HL-60 (cell line): ENCODE data around the gene TBC1D30.

Experiments used
- CTCF ChIP-seq: IDR thresholded peaks from one replicate; pipeline ENCODE4 v1.5.1; 2011; ENCODE audit warnings: low read length, control low read depth, inconsistent platforms; ENCODE audit not compliant: insufficient read depth
- SPI1 ChIP-seq: IDR thresholded peaks from 2 replicates; pipeline ENCODE4 v1.6.1; 2012; ENCODE audit warnings: low read depth, mild to moderate bottlenecking, borderline replicate concordance
- TF ChIP-seq, protein P1 (sequence below): IDR thresholded peaks from 2 replicates; pipeline ENCODE4 v1.6.1; 2012; ENCODE audit warnings: low read depth; ENCODE audit not compliant: insufficient replicate concordance

- TF ChIP-seq CTCF: no peak
- no peak for TF ChIP-seq SPI1
- TF ChIP-seq, protein P1, sequence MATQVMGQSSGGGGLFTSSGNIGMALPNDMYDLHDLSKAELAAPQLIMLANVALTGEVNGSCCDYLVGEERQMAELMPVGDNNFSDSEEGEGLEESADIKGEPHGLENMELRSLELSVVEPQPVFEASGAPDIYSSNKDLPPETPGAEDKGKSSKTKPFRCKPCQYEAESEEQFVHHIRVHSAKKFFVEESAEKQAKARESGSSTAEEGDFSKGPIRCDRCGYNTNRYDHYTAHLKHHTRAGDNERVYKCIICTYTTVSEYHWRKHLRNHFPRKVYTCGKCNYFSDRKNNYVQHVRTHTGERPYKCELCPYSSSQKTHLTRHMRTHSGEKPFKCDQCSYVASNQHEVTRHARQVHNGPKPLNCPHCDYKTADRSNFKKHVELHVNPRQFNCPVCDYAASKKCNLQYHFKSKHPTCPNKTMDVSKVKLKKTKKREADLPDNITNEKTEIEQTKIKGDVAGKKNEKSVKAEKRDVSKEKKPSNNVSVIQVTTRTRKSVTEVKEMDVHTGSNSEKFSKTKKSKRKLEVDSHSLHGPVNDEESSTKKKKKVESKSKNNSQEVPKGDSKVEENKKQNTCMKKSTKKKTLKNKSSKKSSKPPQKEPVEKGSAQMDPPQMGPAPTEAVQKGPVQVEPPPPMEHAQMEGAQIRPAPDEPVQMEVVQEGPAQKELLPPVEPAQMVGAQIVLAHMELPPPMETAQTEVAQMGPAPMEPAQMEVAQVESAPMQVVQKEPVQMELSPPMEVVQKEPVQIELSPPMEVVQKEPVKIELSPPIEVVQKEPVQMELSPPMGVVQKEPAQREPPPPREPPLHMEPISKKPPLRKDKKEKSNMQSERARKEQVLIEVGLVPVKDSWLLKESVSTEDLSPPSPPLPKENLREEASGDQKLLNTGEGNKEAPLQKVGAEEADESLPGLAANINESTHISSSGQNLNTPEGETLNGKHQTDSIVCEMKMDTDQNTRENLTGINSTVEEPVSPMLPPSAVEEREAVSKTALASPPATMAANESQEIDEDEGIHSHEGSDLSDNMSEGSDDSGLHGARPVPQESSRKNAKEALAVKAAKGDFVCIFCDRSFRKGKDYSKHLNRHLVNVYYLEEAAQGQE: no peak
Measured at GRCh38 chr12:64837427-64837826, 13.0 kb downstream of the TBC1D30 start.
